Ovary (tissue), 3 donors: Measurements from ENCODE around the gene LARP4B.

Experiments used
- CTCF ChIP-seq, 3 donors: fragments of 450-650 bp in 2 of 3; fragments of 200-600 bp in 1 of 3; IDR thresholded peaks; one replicate each; pipeline versions ENCODE4 v1.5.1 to v1.8.0; 2016 to 2022; ENCODE audit warnings: antibody characterized with exemption in 3 of 3, mild to moderate bottlenecking in 1 of 3
- EP300 ChIP-seq: sonication (generic); formaldehyde crosslinking; IDR thresholded peaks from one replicate; pipeline ENCODE4 v1.6.1; 2017; ENCODE audit warnings: antibody characterized with exemption
- POLR2A ChIP-seq: fragments of 450-650 bp; IDR thresholded peaks from one replicate; pipeline ENCODE4 v1.6.1; 2017; ENCODE audit warnings: antibody characterized with exemption, mild to moderate bottlenecking, moderate library complexity
- donor health status: DM: no; HTN: no; CAD: no.

DNA sequence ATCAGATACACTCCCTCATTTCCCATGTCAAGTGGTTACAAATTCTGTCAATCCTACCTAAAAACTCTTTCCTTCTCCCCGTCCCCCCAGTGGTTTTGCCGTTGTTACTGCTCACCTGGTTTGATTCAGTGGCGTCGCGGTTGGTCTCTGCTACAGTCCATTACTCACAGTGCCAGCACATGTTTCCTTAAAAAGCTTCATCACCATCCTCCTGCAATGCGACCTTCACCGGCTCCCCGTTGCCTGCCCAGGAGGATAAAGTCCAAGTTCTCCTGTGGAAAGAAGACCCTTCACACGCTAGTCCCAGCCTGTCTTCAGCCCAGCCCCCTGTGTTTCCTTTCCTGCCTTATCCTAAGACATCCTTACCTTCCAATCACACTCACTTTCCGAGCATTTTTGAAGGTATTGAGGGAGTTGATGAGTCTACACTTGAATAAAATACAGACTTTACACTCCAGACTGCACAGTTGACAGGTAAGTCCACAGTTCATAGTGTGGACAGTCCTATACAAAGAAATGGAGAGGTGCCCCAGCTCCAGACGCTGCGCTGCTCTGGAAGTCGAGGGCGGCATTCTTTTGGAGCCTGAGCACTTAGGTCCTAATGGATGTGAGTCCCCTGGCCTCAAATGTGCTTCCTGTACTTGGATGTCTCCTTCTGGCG, 3.4 kb upstream of the LARP4B start:
- TF ChIP-seq CTCF (IDR thresholded peaks at IDR 0.05) (no peak), POLR2A (no peak), EP300 (no peak)
